Kidney capillary endothelial cell (primary cell): Measurements from ENCODE around the gene SLC28A3.

ENCODE experiments used
- DNase-seq: peaks from one replicate; pipeline ENCODE4 v3.0.0-alpha.2; 2018; ENCODE audit warnings: low spot score

The SLC28A3 gene

DNA sequence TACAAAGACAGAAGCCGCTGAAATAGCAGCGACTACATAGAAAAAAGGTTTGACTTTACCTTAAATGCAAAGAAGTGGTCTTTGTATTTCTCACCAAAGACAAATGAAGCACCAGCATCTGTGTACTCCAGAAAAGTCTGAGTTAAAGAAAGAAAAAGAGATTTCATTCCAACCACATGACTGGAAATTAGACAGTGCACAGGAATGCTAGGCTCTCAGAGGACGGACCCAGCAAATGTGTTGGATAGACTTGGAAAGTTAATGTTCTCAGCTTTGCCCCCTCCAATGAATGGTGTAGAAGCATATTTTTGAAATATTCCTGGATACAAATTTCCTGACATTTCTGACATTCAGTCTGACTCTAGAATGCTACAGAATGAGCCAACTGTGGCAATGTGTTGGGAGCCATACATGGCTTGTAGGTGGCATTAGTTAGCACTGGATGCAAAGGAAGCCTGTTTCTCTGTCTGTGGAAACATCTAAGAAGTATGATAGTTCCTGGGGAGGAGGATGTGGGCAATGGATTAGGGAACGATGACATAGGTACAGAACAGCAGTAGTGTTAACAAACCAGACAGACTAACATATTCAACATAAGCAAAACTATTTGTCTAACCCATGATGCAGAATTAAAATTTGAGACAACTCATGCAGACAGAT lies 43.3 kb downstream of the SLC28A3 start:
- DNase-seq: no peak

DNA sequence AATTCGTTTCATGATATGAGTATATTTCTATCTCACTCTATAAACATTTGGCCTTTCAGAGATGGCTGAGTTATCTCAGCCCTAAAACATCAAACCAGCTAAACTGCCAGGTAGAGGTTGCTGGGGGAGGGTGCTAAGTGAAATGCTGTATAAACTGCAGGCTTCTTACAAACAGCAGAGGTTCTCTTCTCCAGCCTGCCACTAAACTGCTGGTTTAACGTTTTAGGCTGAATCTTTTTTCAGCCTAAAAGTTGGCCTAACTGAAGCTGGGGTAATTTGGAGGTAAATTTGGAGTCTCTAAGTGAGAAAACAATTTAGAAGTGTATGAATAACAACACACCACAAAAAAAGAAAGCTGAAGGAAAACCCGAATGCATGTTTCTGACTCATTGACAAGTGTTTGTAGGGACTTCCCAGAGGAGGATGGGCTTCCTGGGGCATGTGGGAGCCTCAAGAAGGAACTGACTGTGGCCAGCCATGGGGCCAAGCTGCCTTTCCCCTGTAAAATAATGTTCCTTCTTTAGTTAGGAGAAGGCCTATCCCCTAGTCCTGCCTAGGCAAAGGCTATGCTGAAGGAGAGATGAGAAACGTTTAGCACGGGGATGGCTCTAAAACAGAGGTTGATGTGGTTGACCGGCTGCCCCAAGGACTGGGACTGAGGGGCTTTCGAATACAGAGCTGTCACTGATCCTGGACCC lies 44.3 kb downstream of the SLC28A3 start:
- no peak for DNase-seq

DNA sequence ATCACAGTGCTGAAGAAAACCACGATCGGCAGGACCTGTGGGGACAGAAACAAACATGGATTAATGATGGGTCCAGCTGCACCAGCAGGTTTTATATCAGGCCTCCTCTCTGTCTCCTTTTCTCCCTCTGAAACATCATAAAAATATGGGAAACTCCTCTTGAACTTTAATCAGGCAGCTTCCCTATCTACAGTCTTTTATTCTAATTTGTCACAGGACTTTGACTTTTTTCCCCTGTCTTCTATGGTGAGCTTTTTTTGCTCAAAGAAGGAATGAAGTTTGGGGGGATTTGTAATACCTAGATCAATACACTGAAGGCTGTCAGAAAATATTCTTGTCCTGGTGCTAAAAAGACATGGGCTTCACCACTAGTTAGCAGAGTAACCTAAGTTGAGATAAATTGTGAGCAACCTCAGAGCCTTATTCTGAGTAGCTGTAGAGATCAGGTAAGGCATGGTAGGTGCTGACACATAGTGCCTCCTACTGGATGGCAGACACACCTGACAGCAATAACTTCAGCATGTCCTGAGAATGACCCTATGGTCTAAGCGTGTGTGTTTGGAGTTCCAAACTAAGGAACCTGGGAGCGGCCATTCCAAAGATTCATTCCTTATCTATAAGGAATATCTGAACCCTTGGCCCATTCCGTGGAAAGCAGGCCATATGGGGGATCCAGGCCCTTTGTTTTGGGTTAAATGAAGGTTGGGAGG lies 46.2 kb downstream of the SLC28A3 start:
- no peak for DNase-seq

DNA sequence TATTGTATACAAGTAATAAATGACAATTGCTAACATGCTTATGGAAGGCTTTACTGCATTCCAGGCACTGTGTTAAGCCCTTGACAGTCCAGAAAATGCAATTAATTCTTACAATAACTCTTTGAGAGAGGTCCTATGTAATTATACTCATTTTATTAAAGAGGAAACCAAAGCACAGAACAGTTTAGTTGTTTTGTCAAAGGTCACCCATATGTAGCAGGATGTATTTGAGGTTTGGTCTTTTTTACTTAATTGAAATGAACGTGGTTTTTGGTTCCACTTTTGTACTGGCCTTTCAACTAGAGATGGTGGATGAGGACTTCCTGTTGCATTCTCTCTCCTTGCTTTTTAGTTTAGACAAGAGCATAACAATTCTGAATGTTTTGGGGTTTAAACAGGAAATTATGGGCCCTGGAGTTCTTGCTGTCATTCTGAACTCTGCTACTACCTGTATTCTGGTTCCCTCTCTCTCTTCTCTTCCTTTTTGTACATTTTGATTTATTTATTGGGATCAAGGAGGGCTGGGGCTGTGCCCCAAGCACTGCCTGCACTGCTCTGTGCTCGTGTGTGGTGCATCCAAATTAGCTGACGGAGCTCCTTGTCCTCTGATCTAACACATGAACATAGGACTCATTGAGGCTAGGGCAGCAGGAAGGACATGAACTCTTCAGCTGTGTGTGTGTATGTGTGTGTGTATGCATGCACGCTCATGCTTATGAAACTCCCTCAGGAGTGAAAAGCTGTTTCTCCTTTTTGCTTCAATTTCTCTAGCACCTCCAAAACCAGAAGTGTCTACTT lies 47.4 kb downstream of the SLC28A3 start:
- no peak for DNase-seq

DNA sequence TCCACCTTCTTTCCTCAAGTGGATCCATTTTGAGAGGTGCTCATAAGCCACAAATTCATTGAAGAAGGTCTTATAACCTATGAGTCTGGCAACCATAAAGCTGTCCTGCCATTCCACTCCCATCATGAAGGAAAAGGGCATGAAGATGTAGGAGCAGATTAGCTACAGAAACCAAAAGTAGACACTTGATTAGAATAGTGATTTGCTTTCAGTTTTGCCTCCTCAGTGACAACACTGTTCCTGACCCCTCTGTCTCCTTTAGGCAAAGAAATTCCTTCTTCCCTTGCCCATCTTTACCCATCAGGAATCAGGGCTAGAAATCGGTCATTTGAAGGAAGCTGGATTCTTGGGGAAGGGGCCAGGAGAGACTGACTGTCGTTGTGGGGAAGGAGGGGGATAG lies 55.2 kb downstream of the SLC28A3 start:
- no peak for DNase-seq

DNA sequence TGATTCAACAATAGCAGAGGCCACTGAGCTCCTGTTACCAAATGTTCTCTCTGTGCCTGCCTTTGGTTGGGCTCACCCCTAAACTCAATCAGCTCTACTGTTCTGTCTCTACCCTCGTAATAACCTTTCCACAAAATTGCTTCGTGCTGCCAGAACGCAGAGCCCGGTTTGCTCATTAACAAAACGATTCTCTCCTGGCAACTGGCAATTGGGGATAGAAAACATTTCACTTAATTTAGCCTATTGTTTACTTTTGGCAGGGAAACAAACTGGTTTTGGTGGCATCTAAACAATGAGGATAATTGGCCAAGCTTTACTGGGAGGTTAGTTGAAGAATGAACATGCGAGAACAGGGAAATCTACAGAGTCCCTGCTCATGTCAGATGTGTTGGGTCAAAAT lies 56.6 kb downstream of the SLC28A3 start:
- DNase-seq: no peak

DNA sequence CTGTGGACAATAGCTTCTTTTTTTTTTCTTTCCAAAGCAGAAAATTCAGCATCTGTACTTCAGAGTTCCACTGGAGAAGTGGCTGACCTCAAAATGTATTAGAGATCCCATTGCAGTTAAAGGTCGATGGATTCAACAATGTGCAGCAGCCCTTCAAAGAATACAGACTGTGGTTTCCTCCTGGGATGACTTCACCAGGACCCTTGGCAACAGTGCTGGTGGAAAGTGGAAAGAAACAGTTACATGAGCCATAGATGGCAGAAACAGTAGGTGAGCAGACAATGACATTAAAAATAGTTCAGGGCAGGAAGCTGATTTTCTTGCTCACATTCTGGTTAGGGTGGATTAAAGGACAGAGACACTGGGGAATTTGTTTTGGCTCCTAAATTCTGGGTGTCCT lies 62.4 kb downstream of the SLC28A3 start:
- DNase-seq: peak; percentile 36

DNA sequence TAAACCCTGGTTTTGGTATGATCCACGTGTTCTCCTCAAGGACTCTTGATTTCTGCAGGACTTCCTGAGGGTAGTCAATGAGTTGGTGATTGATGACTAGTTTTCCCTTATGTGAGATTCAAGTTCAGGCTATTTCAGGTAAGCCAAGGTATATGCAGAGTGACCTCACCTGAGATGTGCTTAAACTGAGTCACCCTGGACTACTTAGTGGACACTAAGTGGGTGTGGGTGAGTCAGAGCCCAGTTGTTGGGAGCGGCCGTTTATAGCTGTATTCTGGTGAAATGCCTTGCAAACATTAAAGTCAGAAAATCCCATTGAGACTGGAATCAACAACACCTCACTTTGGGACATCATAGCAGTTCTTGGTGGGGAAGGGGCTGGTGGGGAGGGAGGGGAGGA lies 62.9 kb downstream of the SLC28A3 start:
- no peak for DNase-seq

DNA sequence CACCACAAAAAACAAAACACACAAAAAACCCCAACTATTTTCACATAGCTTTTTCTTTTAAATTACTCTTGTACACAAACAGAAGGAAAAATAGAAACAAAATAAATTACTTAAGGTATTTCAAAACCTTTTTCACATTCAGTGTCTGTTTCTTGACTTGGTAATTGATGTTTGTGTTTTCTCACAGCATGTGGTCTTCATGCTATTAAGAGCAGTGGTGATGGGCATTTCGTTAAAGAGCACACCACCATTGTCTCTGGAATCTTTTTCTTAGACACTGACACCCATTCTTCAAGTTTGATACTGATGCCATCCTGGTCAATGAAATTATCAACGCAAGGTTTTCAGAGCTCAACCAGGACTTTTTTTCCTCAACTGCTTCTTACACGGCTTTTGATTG lies 63.8 kb downstream of the SLC28A3 start:
- no peak for DNase-seq

DNA sequence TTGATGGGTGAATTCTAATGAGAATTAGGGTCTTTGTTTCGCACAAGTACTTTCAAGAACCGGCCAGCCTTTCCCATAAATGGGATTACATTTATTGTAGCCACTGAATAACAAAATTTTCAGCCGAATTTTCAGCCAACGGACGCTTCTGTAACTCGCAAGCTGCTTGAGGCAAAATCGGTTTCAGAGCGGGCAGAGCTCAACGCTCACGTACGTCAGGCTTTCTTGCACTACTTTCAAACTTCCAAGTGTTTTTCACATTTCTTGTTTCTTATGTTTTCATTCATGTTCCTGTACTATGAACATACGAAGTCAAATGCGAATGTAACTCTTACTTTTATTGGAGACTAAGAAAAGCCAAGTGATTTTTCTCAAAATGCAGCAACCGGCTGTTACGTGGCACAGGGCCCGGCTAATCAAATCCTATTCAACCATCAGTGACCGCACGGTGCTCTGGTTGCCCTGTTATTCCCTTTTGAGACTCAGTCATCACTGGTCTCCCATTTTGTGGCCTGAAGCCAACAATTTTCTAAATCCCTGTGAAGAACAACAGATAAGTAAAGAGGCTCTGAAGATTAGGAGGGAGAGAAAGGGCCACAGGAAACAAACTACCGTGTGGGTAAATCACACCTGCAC lies 68.5 kb downstream of the SLC28A3 start:
- DNase-seq: no peak

DNA sequence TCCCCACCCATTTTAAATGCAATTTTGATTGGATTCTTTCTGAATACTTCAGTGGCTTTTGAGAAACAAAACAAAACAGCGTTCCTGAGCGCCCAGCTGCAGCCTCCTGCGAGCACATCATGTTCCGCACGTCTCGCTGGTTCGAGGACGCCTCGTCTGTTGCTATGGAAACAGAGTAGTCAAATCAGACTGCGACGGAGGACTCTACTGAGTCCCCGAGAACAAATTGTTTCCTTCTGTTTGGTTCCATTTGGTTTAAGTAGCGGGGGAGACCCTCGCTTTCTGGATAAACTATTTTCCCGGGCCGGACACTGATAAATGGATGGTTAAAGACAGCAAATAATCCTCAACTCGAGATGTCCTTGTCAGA lies 69.0 kb downstream of the SLC28A3 start:
- DNase-seq: peak; percentile 8

DNA sequence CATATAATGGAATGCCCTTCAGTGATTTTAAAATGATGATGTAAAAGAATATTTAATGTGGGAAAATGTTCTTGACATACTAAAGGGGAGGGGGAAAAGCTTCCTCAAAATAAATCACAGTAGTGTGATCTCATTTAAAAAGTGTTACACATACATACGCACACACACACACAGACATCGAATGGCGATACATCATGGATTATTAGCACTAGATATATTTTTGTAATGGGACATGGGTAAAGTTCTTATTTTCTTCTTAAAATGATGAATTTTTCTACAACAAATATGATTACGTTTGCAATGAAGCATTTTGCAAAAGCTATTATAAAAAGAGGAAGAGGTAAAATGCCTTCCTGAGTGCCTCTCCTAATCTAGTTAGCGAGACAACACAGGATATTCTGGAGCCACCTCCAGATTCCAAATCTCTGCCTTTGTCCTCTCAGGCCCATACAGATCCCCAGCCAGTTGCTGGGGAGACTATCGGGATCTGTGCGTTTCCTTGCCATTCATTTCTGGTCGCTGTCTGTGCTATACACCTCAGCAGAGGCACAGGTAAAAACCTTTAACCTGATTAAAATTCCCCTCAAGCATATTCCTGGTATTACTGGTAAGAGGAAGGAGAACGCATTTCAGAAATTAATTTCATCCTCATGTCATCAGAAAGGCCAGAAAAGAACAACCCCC lies 69.6 kb downstream of the SLC28A3 start:
- DNase-seq: no peak

DNA sequence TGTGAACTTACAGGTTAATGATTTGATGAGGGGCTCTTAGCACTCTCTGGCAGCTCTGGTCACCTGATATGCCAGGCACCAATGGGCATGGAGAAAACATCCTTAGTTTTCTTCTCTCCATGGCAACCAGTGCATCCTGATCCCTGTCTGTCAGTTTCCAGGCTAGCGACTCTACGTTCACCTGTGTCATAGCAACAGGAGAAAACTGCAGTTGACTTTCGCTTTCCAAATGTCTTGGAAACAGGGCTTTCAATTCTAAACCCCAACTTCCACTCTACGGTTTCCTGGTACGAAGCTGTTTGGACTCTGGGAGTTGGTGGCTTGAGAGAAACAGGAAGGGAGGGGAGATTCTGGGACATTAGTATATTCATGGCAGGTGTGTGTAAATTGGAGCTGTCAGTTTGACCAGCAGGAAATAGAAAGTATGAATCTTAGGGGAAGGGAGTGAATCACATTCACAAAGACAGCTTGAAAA lies 74.4 kb downstream of the SLC28A3 start:
- no peak for DNase-seq

DNA sequence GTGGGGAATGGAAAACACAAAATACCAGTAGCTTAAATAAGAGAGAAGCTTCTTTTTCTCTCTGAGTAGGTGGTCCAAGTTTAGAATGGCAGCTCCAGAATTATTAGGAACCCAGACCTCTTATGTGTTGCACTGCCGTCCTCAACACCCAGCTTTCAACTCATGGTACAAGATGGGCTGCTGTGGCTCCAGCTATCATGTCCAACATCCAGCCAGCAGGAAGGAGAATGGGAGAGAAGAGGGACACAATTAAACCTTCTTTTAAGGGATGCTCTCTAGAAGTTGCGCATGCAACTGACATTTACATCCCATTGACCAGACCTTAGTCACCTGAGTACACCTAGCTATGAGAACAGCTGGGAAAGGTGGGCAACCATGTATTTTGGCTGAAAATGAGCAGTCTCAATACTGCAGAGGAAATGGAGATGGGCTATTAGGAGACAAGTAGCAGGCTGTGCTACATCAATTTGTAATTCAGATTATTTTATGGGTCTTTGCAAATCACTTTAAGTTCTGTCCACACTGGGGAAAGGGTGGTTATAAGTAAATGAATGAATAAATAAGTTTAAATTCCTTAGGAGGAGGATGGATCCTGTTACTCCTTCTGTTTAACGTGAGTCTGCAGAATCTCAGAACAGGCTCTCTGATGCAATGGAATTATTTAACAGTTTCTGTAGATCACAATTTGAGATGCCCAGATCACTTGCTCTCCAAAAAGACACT lies 76.1 kb downstream of the SLC28A3 start:
- no peak for DNase-seq

DNA sequence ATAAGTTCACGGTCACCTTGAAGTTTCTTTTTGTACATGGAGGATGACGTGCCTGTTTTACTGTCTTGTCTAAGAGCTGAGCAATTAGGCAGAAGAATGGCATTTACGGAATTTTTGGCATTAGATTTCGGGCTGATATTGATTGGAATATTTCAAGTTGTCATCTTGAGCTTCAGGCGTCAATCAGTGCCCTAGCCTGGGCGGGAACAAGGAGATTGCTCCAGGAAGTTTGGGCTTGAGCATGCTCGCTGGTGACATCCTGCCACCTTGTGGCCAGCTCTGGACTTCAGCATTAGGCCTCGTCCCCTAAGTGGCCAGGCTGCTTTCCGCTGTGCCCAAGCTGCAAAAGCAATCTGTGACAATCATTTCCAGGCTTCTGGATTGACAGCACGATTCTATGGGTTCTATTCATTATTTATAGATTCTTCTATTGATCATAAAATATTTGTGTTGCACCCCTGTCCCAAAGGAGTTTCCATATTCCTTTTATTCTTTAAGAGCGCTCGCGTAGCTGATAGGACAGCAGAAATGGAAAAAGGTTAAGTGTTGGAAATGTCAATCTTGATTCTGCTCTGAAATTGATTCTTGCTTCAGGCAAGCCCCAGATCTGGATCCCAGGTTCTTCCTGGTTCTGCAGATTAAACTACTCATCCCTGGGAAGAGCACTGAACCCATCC lies 79.3 kb downstream of the SLC28A3 start:
- DNase-seq: peak; percentile 73

DNA sequence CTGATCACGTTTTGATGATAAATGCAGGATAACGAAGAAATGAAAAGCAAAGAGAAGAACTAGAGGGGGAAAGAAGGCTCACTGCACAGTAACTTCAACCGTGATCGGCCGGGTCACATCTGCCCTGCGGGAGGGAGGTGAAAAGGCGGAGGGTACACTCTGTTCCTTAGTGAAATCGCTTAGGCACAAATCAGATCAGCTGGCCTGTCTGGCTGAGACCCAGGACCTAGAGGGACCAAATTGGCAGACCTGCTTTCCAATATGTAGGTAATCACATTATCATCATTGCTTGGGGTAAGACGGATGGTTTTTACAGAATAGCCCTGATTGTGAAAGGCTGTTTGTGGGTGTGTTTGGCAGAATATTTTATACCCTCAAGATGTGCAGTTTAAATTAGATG lies 82.2 kb downstream of the SLC28A3 start:
- DNase-seq: no peak

DNA sequence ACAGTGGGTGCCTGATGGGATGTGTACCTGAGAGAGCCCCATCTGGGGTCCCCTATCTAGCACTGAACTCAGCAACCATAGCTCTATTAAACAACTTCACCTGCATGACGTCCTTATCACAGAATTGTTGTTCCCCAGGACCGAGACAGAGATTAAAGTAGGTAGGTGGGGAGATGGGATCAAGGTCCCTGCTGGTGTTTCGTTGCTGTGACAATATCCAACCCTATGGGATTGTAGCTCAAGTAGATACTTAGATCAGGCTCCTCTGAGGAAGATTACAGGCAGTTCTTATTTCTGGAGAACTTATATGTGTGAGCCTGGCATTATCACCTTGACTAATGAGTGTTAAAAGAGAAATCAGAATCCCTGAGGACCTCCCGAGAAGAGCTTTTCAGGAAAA lies 84.9 kb downstream of the SLC28A3 start:
- no peak for DNase-seq

DNA sequence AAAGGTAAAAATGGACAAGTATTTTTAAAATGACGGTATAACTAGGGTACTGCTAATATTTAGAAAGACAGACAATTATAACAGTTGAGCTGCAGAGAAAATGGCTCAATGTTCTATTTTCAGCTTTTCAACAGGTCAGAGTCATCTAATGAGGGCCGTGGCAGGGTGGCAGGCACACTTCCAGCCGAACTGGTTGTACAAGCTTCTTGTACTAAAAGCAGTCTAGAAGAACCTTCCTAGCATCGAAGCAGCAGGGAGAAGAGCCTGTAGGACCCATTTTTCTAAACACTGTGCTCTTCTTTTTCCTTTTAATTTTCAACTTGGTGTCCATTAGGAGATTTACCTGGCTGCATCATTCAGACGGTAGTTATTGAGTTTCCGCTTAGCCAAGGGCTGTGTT lies 85.6 kb downstream of the SLC28A3 start:
- DNase-seq: no peak

DNA sequence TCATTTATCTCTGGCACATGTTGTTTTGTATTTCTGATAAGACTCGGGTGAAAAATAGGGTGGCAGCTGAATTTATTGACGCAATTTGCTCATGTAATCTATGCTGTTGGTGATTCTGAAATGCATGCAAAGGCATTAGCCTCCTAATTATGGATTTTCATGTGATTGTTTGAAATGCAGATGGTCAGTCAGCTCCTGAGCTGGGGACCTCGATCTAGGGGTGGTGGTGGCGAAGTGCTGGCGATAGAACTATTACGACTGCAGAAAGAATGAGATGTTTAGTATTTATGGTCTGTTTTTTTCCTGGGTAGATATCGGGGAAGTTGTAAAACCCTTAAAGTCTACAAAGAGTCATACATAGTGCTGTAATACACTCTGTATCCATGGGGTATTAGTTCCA lies 88.6 kb downstream of the SLC28A3 start:
- DNase-seq: no peak

DNA sequence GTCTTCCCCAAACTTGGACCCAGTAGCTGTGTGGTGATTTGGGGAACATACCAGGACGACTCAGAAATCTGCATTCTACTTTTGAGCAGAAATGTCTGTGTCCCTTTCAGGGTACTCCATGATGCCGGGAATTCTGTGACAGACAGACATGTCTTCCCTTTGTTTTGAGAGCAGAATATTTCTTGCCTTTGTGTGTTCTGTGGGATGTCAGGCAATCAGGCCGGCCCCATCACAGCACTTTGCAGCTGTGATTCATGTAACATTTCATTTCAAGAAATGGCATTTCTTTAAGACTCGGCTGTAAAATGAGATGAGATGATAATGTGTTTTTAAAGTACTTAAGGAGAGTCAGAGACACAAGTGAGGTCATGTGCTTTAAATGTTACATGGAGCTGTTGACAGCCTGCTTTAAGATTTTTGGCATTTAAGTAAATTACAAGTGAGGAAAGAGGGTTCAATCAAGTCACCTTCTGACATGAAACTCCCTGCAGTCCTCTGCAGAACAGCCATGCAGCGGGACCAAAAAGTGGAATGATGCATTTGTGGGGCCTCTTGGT lies 98.7 kb downstream of the SLC28A3 start:
- DNase-seq: no peak
